GM13976 (cell line): ENCODE measurements around the gene CTBP2.

ENCODE experiments used
- DNase-seq: peaks from one replicate; pipeline ENCODE4 v3.0.0; 2012; ENCODE audit warnings: low spot score
- in situ Hi-C: fragments of 300-500 bp; cut with MboI; formaldehyde crosslinking; loops from one replicate; pipeline ENCODE4 v1.12.0; 2022; ENCODE audit warnings: low sequenced_read_pairs, mixed read lengths, inconsistent platforms; ENCODE audit not compliant: unreplicated experiment
- TF ChIP-seq, protein P1 (sequence below): IDR thresholded peaks from 2 replicates; pipeline ENCODE4 v1.5.1; 2012; ENCODE audit warnings: borderline replicate concordance, mild to moderate bottlenecking; ENCODE audit not compliant: insufficient read depth; ENCODE audit errors: extremely low read depth, missing control alignments, control extremely low read depth

Gene CTBP2

DNA sequence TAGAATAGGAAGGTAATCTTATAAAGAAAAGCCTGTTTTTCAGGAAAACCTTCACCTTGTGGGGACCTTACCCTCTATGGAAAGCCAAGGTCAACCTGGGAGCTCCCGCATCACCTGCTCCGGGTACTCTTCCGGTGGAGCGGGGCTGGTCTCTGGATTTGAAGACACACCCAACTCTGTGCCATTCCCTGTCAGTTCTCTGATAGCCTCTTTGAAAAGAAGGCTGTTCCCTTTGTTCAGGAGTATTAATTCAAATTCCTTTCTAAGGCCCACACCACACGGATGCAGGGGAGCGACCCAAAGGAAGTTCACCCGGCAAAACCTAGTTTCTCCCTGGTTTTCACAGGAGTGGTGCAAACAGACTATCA, 10.7 kb downstream of the CTBP2 start:
- in situ Hi-C loops: no loop called here
- DNase-seq: no peak
- TF ChIP-seq, protein P1, sequence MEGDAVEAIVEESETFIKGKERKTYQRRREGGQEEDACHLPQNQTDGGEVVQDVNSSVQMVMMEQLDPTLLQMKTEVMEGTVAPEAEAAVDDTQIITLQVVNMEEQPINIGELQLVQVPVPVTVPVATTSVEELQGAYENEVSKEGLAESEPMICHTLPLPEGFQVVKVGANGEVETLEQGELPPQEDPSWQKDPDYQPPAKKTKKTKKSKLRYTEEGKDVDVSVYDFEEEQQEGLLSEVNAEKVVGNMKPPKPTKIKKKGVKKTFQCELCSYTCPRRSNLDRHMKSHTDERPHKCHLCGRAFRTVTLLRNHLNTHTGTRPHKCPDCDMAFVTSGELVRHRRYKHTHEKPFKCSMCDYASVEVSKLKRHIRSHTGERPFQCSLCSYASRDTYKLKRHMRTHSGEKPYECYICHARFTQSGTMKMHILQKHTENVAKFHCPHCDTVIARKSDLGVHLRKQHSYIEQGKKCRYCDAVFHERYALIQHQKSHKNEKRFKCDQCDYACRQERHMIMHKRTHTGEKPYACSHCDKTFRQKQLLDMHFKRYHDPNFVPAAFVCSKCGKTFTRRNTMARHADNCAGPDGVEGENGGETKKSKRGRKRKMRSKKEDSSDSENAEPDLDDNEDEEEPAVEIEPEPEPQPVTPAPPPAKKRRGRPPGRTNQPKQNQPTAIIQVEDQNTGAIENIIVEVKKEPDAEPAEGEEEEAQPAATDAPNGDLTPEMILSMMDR: no peak

DNA sequence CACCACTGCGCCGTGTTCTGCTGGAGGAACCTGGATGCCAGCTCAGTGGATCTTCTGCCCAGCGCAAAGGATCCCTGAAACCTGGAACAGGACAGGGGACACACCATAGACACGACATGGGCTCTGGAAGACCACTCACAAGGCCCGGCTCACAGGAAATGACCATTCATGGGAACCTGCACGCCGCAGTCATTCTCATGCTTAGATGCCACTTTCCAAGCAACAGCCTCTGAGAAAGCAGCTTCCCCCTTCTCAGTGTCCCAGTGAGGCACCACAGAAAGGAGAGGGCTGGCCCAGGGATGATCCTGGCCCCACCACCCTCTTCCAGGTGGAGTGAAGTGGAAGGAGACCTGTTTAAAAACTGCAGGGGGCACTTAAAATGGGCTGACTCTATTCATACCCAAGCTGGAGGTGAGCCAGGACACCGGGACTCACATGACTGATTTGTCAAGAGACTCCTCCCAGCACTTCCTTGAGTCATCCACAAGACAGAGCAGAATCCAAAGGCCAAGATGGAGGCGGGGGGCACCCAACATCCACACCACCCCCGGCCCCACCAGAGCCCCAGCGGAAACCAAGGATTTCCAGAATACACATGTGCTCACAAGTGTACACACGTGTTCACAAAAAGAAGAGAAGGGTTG, 11.2 kb downstream of the CTBP2 start:
- no peak for DNase-seq
- in situ Hi-C loops: no loop called here
- TF ChIP-seq, protein P1: no peak

DNA sequence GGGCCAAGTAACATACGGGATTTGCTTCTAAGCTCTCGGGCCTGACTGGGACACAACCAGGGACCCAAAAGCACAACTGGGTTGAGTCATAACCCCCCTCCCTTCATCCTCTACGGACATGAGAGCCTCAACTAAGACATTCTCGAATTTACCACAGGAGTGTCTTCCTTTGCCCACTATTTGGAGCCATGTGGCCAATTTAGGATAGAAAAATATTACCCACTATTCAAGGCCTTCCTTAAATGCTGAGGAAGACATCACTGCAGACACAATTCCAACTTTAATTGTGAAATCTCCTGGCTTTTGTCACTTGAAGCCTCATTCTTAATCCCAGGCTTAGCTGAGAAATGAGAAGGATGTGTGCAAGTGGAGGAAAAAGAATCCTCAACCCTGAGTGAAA, 11.8 kb downstream of the CTBP2 start:
- DNase-seq: no peak
- TF ChIP-seq, protein P1: no peak
- in situ Hi-C loops: no loop called here

DNA sequence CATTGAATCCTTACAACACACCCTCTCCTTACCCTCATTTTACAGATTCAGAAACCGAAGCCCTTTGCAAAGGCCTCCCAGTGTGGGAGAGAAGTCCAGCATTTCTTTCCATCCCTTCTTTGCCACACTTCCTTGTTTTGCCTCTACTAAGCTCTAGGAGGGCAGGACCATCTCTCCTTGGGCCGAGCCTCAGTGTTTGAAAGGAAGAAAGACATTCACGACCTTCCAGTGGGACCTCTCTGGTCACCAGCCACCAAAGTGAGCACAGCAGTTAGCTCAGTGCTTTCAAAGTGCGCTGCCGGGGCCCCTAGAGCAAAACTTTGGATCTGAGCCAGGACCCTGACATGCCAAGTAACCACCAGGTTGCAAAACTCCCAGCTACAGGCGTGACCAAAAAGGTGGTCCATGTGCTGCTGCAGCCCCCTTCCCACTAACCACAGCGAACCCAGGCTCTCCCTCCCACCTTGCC, 12.4 kb downstream of the CTBP2 start:
- DNase-seq: no peak
- TF ChIP-seq, protein P1: no peak
- in situ Hi-C loops: no loop called here

DNA sequence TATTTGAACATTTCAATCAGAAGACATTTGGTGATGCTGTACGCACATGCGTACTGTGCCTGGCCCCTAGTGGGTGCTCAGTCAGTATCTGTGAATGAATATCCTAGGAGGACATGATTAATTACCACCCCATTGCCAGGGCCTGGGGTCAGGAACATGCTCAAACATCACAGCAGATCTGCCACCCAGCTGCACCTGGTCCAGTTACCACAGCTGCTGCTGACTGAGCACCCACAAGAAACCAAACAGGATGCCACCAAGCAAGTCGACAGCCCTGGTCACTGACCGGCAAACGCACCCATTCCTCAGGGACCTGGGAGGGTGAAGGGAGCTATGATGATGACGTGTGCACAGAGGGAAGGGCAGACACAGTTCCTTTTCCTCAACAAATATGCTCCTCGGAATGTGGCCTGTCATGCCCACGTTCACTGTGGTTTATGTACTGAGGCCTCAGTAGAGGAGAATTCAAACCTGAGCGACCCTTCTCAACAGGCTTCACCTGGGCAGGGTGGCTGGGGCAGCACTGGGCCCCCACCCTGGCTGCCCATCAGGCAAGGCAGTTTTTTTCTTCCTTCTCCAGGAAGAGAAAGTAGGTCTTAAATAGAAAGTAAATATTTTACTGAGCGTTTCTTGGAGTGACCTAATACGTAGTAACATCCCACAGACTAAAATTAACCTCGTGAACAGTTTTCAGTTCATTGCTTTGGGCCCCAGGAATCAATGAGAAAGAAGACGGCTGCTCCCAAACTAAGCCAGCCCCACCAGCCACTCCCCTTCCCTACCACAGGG, 13.4 kb downstream of the CTBP2 start:
- in situ Hi-C loops: no loop called here
- DNase-seq: peak; percentile 48
- TF ChIP-seq, protein P1: no peak

DNA sequence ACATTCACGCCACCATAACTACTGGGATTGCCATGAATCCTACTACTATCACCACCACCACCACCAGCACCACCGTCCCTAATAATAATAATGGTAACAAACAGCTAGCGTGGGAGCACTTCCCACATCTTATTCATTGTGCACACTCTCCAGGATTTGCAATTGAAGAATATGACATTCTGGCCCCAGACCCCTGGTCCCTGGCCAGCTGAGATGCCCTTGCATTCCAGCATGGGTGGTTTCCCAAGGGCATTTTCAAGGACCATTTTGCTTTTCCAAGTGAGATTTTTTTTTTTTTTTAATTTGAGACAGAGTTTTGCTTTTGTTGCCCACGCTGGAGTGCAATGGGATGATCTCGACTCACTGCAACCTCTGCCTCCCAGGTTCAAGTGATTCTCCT, 14.7 kb downstream of the CTBP2 start:
- no peak for DNase-seq
- in situ Hi-C loops: no loop called here
- TF ChIP-seq, protein P1: no peak
